ENCODE results near the gene IGFL2.

DNA sequence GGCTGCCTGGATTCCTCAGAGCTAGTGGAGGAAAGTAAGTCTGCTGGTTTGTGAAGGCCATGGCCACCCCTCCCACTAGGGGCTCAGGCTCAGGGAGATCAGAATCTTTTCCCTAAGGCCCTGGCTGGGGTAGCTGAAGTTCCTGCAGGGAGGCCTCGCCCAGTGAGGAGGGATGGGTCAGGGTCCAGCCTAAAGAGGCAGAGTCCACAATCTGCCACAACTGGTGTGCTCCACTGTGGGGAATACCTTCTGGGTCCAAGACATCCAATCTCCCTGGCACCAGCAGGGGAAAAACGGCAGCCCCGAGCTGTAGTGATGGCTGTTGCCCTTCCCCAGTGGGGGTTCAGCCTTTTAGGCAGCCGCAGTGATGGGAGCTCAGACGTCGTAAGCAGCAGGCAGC, 46.7 kb upstream of the IGFL2 start:
- TF ChIP-seq, protein P1, sequence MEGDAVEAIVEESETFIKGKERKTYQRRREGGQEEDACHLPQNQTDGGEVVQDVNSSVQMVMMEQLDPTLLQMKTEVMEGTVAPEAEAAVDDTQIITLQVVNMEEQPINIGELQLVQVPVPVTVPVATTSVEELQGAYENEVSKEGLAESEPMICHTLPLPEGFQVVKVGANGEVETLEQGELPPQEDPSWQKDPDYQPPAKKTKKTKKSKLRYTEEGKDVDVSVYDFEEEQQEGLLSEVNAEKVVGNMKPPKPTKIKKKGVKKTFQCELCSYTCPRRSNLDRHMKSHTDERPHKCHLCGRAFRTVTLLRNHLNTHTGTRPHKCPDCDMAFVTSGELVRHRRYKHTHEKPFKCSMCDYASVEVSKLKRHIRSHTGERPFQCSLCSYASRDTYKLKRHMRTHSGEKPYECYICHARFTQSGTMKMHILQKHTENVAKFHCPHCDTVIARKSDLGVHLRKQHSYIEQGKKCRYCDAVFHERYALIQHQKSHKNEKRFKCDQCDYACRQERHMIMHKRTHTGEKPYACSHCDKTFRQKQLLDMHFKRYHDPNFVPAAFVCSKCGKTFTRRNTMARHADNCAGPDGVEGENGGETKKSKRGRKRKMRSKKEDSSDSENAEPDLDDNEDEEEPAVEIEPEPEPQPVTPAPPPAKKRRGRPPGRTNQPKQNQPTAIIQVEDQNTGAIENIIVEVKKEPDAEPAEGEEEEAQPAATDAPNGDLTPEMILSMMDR (IDR thresholded peaks at IDR 0.05) = no peak
- no peak for TF ChIP-seq EZH2 (IDR thresholded peaks at IDR 0.05)
